Sigmoid colon (tissue), 7 donors: ENCODE measurements around the gene OR4M1. TPM values are rescaled to one million over a fixed set of nuclear protein-coding genes. Genes with fewer than 3 reads are reported as not detected.
"Not testable (repeated sequence)": the region's sequence is repeated elsewhere in the genome, so short reads cannot be mapped to it uniquely, and the experiment has no call there.

Experiments used
- DNase-seq: peaks from one replicate; pipeline ENCODE4 v3.0.0-alpha.2; 2019
- H3K27ac ChIP-seq, 4 donors: fragments of 200-600 bp; sonication (generic); one replicate each; pipeline ENCODE4 v1.5.1; 2016 to 2019; ENCODE audit warnings: mild to moderate bottlenecking in 1 of 4
- H3K27me3 ChIP-seq, 3 donors: fragments of 200-600 bp; sonication (generic); one replicate each; pipeline ENCODE4 v1.5.1; 2019; ENCODE audit warnings: mild to moderate bottlenecking in 1 of 3
- H3K36me3 ChIP-seq, 4 donors: fragments of 200-600 bp; sonication (generic); one replicate each; pipeline ENCODE4 v1.5.1; 2016 to 2019
- H3K4me1 ChIP-seq, 4 donors: fragments of 200-600 bp; sonication (generic); one replicate each; pipeline ENCODE4 v1.5.1; 2017 to 2019
- H3K4me3 ChIP-seq, 4 donors: fragments of 200-600 bp; sonication (generic); one replicate each; pipeline ENCODE4 v1.5.1; 2017 to 2019; ENCODE audit warnings: mild to moderate bottlenecking in 2 of 4, moderate library complexity in 1 of 4
- H3K9me3 ChIP-seq, 4 donors: fragments of 200-600 bp in 3 of 4; sonication (generic) in 3 of 4; one replicate each; pipeline versions ENCODE4 v1.5.1 to v1.6.1; 2013 to 2019
- EP300 ChIP-seq, 4 donors: sonication (generic); formaldehyde crosslinking; IDR thresholded peaks; one replicate each; pipeline ENCODE4 v1.6.1; 2017; ENCODE audit warnings: antibody characterized with exemption in 4 of 4
- POLR2A ChIP-seq, 2 donors: fragments of 450-650 bp; IDR thresholded peaks; one replicate each; pipeline ENCODE4 v1.6.1; 2016; ENCODE audit warnings: antibody characterized with exemption in 2 of 2, mild to moderate bottlenecking in 2 of 2, moderate library complexity in 2 of 2
- POLR2AphosphoS5 ChIP-seq, 4 donors: sonication (generic); formaldehyde crosslinking; IDR thresholded peaks; one replicate each; pipeline ENCODE4 v1.6.1; 2017; ENCODE audit warnings: antibody characterized with exemption in 4 of 4
- WGBS, 2 donors: extraction: QIAGEN DNeasy Blood & Tissue Kit; methylation state at CpG; one replicate each; pipeline ENCODE4 v1.1.7; 2013; 5-methylcytosine and 5-hydroxymethylcytosine counted together
- intact Hi-C: fragments of 100-400 bp; cut with DNase I; formaldehyde crosslinking; loops from one replicate; pipeline ENCODE4 v1.15.1; 2023
- polyA plus RNA-seq, 3 donors: library from polyadenylated mRNA; stranded (reverse); fragments of 200-250 nt; gene quantifications; one replicate each; pipeline ENCODE4 v1.2.3, GENCODE V29; 2013
- total RNA-seq, 4 donors: library from RNA; depleted of rRNA; stranded (reverse); fragments of >200 nt; gene quantifications; one replicate each; pipeline ENCODE4 v1.1.0, GENCODE V29; 2016
- TF ChIP-seq, protein P1 (sequence below), 4 experiments: fragments of 450-650 bp in 3 of 4; fragments of 200-600 bp in 1 of 4; IDR thresholded peaks; one replicate each; pipeline ENCODE4 v1.5.1; 2016 to 2019; ENCODE audit warnings: antibody characterized with exemption in 4 of 4, mild to moderate bottlenecking in 3 of 4, moderate library complexity in 2 of 4
- donor health status: healthy with polysubstance abuse.
- donor health status: Bipolar disorder and iron deficiency.
- donor health status: healthy.

The OR4M1 gene, protein sequence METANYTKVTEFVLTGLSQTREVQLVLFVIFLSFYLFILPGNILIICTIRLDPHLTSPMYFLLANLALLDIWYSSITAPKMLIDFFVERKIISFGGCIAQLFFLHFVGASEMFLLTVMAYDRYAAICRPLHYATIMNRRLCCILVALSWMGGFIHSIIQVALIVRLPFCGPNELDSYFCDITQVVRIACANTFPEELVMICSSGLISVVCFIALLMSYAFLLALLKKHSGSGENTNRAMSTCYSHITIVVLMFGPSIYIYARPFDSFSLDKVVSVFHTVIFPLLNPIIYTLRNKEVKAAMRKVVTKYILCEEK
- total RNA-seq (not detected), polyA plus RNA-seq (not detected)

DNA sequence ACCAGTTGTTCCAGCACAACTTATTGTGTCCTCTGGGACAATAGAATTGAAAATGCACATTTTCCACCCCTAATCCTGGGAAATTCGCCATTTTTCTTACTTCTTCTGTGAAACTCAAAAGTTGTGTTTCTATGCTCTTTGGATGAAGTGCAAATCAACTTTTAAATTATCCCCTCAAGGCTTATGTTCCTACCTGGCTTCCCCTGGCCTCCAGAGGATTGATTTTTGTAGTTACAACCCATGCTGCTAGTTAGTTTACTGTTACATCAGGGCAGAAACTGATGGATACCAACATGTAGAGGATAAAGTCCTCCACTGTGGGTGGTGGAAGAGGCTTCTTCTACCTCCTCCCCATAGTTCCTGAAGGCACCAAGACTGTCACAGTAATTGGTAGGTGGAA lies at the start of gene OR4M1:
OR4M1 (plus strand) TSS at position 301 of the 400 bp plus-strand sequence. CDS start 6,819 bp downstream, outside the sequence.
- intact Hi-C loops, H3K27ac ChIP-seq, H3K4me3 ChIP-seq, H3K9me3 ChIP-seq, DNase-seq, H3K4me1 ChIP-seq, H3K36me3 ChIP-seq, H3K27me3 ChIP-seq: not testable (repeated sequence)
- 13 to 21% methylated on average over 1 of the region's 1 CpG for WGBS, 2 donors

DNA sequence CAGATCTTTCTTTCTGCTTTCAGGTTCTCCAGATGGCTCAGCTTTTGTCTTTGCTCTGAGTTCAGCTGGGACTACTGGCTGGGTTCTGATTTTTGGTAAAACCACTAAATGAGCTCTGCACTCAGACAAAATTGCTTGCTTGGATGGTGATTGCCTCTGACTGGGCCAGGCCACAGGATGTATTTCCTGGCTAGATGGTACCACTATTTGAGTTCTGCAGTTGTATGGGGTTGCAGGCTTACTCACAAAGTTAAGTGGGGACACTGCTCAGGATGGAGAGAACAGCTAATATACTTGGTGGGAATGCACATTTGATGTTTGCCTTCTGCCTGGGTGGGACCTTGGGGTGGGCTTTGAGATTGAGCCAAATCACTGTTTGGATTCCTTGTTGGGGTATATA lies 43.9 kb upstream of the OR4M1 start:
- intact Hi-C loops = no loop called here
- no peak overlapping the region for H3K27ac ChIP-seq
- TF ChIP-seq POLR2AphosphoS5 (IDR thresholded peaks at IDR 0.05) (no peak), POLR2A (IDR thresholded peaks at IDR 0.05) (no peak), EP300 (IDR thresholded peaks at IDR 0.05) (no peak)
- TF ChIP-seq, protein P1, sequence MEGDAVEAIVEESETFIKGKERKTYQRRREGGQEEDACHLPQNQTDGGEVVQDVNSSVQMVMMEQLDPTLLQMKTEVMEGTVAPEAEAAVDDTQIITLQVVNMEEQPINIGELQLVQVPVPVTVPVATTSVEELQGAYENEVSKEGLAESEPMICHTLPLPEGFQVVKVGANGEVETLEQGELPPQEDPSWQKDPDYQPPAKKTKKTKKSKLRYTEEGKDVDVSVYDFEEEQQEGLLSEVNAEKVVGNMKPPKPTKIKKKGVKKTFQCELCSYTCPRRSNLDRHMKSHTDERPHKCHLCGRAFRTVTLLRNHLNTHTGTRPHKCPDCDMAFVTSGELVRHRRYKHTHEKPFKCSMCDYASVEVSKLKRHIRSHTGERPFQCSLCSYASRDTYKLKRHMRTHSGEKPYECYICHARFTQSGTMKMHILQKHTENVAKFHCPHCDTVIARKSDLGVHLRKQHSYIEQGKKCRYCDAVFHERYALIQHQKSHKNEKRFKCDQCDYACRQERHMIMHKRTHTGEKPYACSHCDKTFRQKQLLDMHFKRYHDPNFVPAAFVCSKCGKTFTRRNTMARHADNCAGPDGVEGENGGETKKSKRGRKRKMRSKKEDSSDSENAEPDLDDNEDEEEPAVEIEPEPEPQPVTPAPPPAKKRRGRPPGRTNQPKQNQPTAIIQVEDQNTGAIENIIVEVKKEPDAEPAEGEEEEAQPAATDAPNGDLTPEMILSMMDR (IDR thresholded peaks at IDR 0.05) = no peak

DNA sequence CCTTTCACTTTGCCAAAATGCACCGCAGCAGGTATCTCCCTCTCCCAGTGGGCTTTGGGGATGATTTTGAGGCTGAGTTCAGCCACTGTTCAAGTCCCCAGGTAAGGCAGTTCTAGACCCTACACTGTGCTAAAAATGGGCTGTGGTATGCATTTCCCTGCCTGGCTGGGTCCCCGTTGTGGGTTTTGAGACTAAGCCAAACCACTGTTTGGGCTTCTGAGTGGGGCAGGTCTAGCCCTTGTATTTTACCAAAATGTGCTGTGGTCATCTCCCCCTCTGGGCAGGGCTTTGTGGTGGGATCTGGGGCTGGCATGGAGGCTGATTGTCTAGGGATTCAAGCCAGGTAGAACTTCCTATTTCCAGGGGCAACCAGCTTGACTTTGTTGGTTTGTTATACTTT lies 43.5 kb upstream of the OR4M1 start:
- TF ChIP-seq, protein P1 (IDR thresholded peaks at IDR 0.05) = no peak
- TF ChIP-seq EP300 (IDR thresholded peaks at IDR 0.05) (no peak), POLR2AphosphoS5 (IDR thresholded peaks at IDR 0.05) (no peak), POLR2A (IDR thresholded peaks at IDR 0.05) (no peak)
- 67 to 76% methylated on average over 2 of the region's 2 CpGs for WGBS, 2 donors
- intact Hi-C loops = no loop called here

More for the DNA sequence above, 43.9 kb upstream of the OR4M1 start:
- Histone ChIP-seq H3K9me3 (peaks cover 0 to 25% (median 3%) of the 10 kb centered on the region in 4 donors), H3K4me1 (no peaks in the 10 kb centered on the region), H3K4me3 (no peak overlapping the region), H3K27me3 (no peaks in the 10 kb centered on the region), H3K36me3 (no peaks in the 10 kb centered on the region)
- DNase-seq = no peak

DNA sequence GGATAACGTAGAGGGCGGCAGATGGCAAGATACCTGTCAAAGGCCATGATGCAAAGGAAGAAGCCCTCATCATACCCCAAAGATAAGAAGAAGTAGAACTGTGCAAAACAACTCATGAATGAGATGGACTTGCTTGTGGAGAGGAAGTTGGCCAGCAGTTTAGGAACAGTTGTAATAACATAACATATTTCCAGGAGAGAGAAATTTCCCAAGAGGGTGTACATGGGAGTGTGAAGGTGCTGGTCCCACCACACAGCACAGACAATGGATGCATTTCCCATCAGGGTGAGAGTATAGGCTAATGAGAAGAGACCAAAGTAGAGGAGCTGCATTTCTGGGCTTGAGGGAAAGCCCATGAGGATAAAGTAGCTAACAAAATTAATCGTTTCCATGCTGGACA lies 39.4 kb upstream of the OR4M1 start:
- H3K27me3 ChIP-seq, H3K4me1 ChIP-seq, DNase-seq, H3K36me3 ChIP-seq, intact Hi-C loops, H3K4me3 ChIP-seq, H3K9me3 ChIP-seq, H3K27ac ChIP-seq: not testable (repeated sequence)
- WGBS, 2 donors = 79 to 80% methylated on average over 3 of the region's 3 CpGs

More for the DNA sequence above, 43.5 kb upstream of the OR4M1 start:
- no peak overlapping the region for H3K27ac ChIP-seq
- H3K9me3 ChIP-seq = peaks cover 0 to 25% (median 3%) of the 10 kb centered on the region in 4 donors
- H3K36me3 ChIP-seq = no peaks in the 10 kb centered on the region
- H3K27me3 ChIP-seq = no peaks in the 10 kb centered on the region
- DNase-seq = no peak
- no peaks in the 10 kb centered on the region for H3K4me1 ChIP-seq
- H3K4me3 ChIP-seq = no peak overlapping the region

DNA sequence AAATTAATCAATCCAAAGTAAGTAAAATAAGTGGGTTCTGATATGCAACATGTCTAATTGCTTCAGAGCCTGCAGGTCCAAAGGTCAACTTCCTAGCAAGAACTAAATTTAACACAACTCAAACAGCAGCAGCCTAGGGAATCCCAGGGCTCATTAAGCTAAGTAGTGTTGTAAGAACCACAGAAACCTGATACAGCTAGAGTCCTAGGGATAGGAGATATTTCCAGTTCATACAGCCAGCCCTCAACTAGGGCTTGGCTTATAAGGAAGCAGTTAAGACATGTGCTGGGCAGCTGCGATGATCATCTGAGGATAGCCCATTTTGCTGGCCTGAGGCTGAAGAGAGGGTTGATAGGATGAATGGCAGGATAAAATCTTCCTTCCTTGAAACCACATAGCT lies 30.0 kb upstream of the OR4M1 start, which contains the start of gene OR4Q3:
OR4Q3 (plus strand) TSS at position 316 of the 400 bp plus-strand sequence.
- no peak for DNase-seq
- H3K27ac ChIP-seq = no peak within 1 kb of the TSS
- no peak within 1 kb of the TSS for H3K4me3 ChIP-seq
- no peaks in the 10 kb centered on the region for H3K27me3 ChIP-seq
- intact Hi-C loops = no loop called here
- no peaks in the 10 kb centered on the region for H3K36me3 ChIP-seq
- TF ChIP-seq POLR2AphosphoS5 (IDR thresholded peaks at IDR 0.05) (no peak), POLR2A (IDR thresholded peaks at IDR 0.05) (no peak), EP300 (IDR thresholded peaks at IDR 0.05) (no peak)
- TF ChIP-seq, protein P1 (IDR thresholded peaks at IDR 0.05) = no peak
- H3K4me1 ChIP-seq = no peaks in the 10 kb centered on the region
- 78 to 88% methylated on average over 1 of the region's 1 CpG for WGBS, 2 donors
- no peaks in the 10 kb centered on the region for H3K9me3 ChIP-seq

DNA sequence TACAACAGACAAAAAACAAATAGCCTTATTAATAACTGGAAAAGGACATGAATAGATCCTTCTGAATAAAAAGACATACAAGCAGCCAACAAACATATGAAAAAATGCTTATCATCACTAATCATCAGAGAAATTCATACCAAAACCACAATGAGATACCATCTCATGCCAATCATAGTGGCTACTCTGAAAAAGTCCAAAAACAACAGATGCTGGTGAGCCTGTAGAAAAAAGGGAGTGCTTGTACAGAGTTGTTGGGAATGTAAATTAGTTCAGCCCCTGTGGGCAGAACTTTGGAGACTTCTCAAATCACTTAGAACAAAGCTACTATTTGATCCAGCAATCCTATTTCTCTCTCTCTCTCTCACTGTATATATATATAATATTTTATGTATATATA lies 21.0 kb upstream of the OR4M1 start:
- H3K36me3 ChIP-seq, H3K27me3 ChIP-seq, intact Hi-C loops, DNase-seq, H3K4me1 ChIP-seq, H3K9me3 ChIP-seq, H3K4me3 ChIP-seq, H3K27ac ChIP-seq: not testable (repeated sequence)
